NCI-H2029 (cell line): ENCODE results near the gene VSNL1.
"Not testable (repeated sequence)": the region's sequence is repeated elsewhere in the genome, so short reads cannot be mapped to it uniquely, and the experiment has no call there.

Source experiments
- DNase-seq: peaks from one replicate; lab custom pipeline; 2025; lab: John Stamatoyannopoulos, UW

Gene VSNL1

GRCh38 chr2:17542471-17542870 lies 2.0 kb downstream of the VSNL1 start:
- no peak for DNase-seq

- no peak for DNase-seq
These were observed 2.7 kb downstream of the VSNL1 start for GRCh38 chr2:17543131-17543660.

GRCh38 chr2:17543848-17544247 lies 3.4 kb downstream of the VSNL1 start:
- DNase-seq, result no peak

GRCh38 chr2:17544256-17544655 lies 3.8 kb downstream of the VSNL1 start:
- no peak for DNase-seq

- DNase-seq, result no peak
These were observed 5.5 kb downstream of the VSNL1 start for GRCh38 chr2:17545680-17546613.

- no peak for DNase-seq
These were observed 6.7 kb downstream of the VSNL1 start for GRCh38 chr2:17547237-17547636.

- no peak for DNase-seq
These were observed 7.2 kb downstream of the VSNL1 start for GRCh38 chr2:17547737-17548136.

- no peak for DNase-seq
These were observed 10.4 kb downstream of the VSNL1 start for GRCh38 chr2:17550907-17551306.

GRCh38 chr2:17555150-17555549 lies 14.7 kb downstream of the VSNL1 start:
- DNase-seq, result no peak

- DNase-seq, result no peak
These were observed 17.1 kb downstream of the VSNL1 start for GRCh38 chr2:17557596-17557995.

GRCh38 chr2:17558053-17558452 lies 17.6 kb downstream of the VSNL1 start:
- DNase-seq, result no peak

GRCh38 chr2:17558878-17559277 lies 18.4 kb downstream of the VSNL1 start:
- DNase-seq, result no peak

- not testable (repeated sequence) for DNase-seq
These were observed 25.2 kb downstream of the VSNL1 start for GRCh38 chr2:17565726-17566125.

- DNase-seq, result no peak
These were observed 31.2 kb downstream of the VSNL1 start for GRCh38 chr2:17571681-17572080.

GRCh38 chr2:17573085-17573803 lies 32.7 kb downstream of the VSNL1 start:
- DNase-seq, result no peak

- DNase-seq, result no peak
These were observed 33.3 kb downstream of the VSNL1 start for GRCh38 chr2:17573804-17574175.

GRCh38 chr2:17574406-17575073 lies 34.0 kb downstream of the VSNL1 start:
- DNase-seq, result no peak

GRCh38 chr2:17576802-17577201 lies 36.3 kb downstream of the VSNL1 start:
- no peak for DNase-seq

- no peak for DNase-seq
These were observed 38.0 kb downstream of the VSNL1 start for GRCh38 chr2:17578466-17578928.

- DNase-seq, result no peak
These were observed 39.3 kb downstream of the VSNL1 start for GRCh38 chr2:17579605-17580318.

GRCh38 chr2:17580319-17580715 lies 39.8 kb downstream of the VSNL1 start:
- DNase-seq, result no peak

GRCh38 chr2:17581831-17582230 lies 41.3 kb downstream of the VSNL1 start:
- no peak for DNase-seq
